ENCODE results near the gene OR6P1.

DNA sequence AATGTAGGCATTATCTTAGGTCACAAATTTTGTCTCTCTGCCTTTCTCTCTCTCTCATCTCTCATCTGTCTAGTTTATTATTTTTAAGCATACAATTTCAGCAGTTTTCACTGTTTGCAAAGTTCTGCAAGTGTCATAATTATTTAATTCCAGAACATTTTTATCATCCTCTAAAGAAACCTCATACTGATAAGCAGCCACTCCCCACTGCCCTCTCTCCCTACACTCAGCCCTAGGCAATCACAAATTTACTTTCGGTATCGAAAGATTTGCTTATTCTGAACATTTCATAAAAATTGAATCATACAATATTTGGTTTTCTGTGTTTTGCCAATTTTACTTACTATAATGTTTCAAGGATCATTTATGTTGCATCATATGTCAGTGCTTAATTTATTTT is 32.8 kb downstream of the OR6P1 start:
- TF ChIP-seq, protein P1, sequence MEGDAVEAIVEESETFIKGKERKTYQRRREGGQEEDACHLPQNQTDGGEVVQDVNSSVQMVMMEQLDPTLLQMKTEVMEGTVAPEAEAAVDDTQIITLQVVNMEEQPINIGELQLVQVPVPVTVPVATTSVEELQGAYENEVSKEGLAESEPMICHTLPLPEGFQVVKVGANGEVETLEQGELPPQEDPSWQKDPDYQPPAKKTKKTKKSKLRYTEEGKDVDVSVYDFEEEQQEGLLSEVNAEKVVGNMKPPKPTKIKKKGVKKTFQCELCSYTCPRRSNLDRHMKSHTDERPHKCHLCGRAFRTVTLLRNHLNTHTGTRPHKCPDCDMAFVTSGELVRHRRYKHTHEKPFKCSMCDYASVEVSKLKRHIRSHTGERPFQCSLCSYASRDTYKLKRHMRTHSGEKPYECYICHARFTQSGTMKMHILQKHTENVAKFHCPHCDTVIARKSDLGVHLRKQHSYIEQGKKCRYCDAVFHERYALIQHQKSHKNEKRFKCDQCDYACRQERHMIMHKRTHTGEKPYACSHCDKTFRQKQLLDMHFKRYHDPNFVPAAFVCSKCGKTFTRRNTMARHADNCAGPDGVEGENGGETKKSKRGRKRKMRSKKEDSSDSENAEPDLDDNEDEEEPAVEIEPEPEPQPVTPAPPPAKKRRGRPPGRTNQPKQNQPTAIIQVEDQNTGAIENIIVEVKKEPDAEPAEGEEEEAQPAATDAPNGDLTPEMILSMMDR (IDR thresholded peaks at IDR 0.05), result no peak
- TF ChIP-seq POLR2A (IDR thresholded peaks at IDR 0.05), result no peak
